Loucy (cell line): ENCODE measurements around the gene CRYBA4.

Experiments
- H2AFZ ChIP-seq: fragments of 200-600 bp; sonication (generic); 2 replicates; pipeline ENCODE4 v1.6.0; 2016; ENCODE audit warnings: antibody characterized with exemption, mild to moderate bottlenecking, low read length, moderate library complexity
- H3F3A ChIP-seq: fragments of 200-600 bp; 2 replicates; pipeline ENCODE4 v1.6.0; 2016; ENCODE audit warnings: antibody characterized with exemption, low read depth, mild to moderate bottlenecking
- H3K27me3 ChIP-seq: fragments of 200-600 bp; sonication (generic); 2 replicates; pipeline ENCODE4 v1.6.1; 2014; ENCODE audit warnings: low read length, mild to moderate bottlenecking; ENCODE audit not compliant: insufficient read depth, poor library complexity, severe bottlenecking
- H3K36me3 ChIP-seq: fragments of 200-600 bp; sonication (generic); 2 replicates; pipeline ENCODE4 v1.6.1; 2016; ENCODE audit warnings: low read length; ENCODE audit not compliant: insufficient read depth
- H3K4me1 ChIP-seq: fragments of 200-600 bp; sonication (generic); 2 replicates; pipeline ENCODE4 v1.5.1; 2014; ENCODE audit warnings: low read length, mild to moderate bottlenecking; ENCODE audit not compliant: insufficient read depth, poor library complexity, severe bottlenecking
- H3K4me2 ChIP-seq: fragments of 200-600 bp; sonication (generic); 2 replicates; pipeline ENCODE4 v1.6.0; 2014; ENCODE audit warnings: antibody characterized with exemption, low read length, low read depth, mild to moderate bottlenecking; ENCODE audit not compliant: poor library complexity, severe bottlenecking
- H3K4me3 ChIP-seq: fragments of 200-600 bp; sonication (generic); 2 replicates; pipeline ENCODE4 v1.5.1; 2014; ENCODE audit warnings: low read length, mild to moderate bottlenecking, mixed read lengths; ENCODE audit not compliant: poor library complexity, severe bottlenecking
- H3K79me2 ChIP-seq: fragments of 200-600 bp; sonication (generic); 2 replicates; pipeline ENCODE4 v1.6.1; 2014; ENCODE audit warnings: low read length; ENCODE audit not compliant: insufficient read depth
- H3K9ac ChIP-seq: fragments of 200-600 bp; sonication (generic); 2 replicates; pipeline ENCODE4 v1.6.0; 2014; ENCODE audit warnings: mild to moderate bottlenecking, low read depth, low read length, moderate library complexity; ENCODE audit not compliant: poor library complexity, severe bottlenecking
- H3K9me2 ChIP-seq: fragments of 200-600 bp; sonication (generic); replicated peaks from 2 replicates; pipeline ENCODE4 v1.6.1; 2016; ENCODE audit warnings: low read depth, low read length, mixed read lengths
- H3K9me3 ChIP-seq: fragments of 200-600 bp; sonication (generic); 2 replicates; pipeline ENCODE4 v1.6.1; 2014; ENCODE audit warnings: mild to moderate bottlenecking, antibody characterized with exemption, low read length, low read depth; ENCODE audit not compliant: insufficient read depth
- H4K20me1 ChIP-seq: fragments of 200-600 bp; sonication (generic); 2 replicates; pipeline ENCODE4 v1.6.0; 2014; ENCODE audit warnings: antibody characterized with exemption, low read length, mild to moderate bottlenecking; ENCODE audit not compliant: insufficient read depth, poor library complexity, severe bottlenecking
- EZH2phosphoT487 ChIP-seq: fragments of 200-600 bp; IDR thresholded peaks from 2 replicates; pipeline ENCODE4 v1.6.1; 2018; ENCODE audit warnings: antibody characterized with exemption, mild to moderate bottlenecking, moderate library complexity, borderline replicate concordance
- TF ChIP-seq, protein P1 (sequence below): fragments of 200-600 bp; sonication (generic); conservative IDR thresholded peaks from 2 replicates; pipeline ENCODE4 v1.5.1; 2014; ENCODE audit warnings: mild to moderate bottlenecking, antibody characterized with exemption, low read length

The CRYBA4 gene

GRCh38 chr22:26651815-26652214 lies 30.1 kb downstream of the CRYBA4 start:
- Histone ChIP-seq H3K79me2 (no peaks in the 10 kb centered on the region), H3K27me3 (no peaks in the 10 kb centered on the region), H2AFZ (no peak overlapping the region), H3K9me2 (no peaks in the 10 kb centered on the region), H3K4me3 (no peak overlapping the region), H3K4me1 (peaks cover 21% of the 10 kb centered on the region), H3K9ac (no peak overlapping the region), H4K20me1 (no peaks in the 10 kb centered on the region), H3K4me2 (no peak overlapping the region), H3K36me3 (no peaks in the 10 kb centered on the region), H3K9me3 (no peaks in the 10 kb centered on the region), H3F3A (no peaks in the 10 kb centered on the region)
- TF ChIP-seq EZH2phosphoT487, result no peak
- TF ChIP-seq, protein P1, sequence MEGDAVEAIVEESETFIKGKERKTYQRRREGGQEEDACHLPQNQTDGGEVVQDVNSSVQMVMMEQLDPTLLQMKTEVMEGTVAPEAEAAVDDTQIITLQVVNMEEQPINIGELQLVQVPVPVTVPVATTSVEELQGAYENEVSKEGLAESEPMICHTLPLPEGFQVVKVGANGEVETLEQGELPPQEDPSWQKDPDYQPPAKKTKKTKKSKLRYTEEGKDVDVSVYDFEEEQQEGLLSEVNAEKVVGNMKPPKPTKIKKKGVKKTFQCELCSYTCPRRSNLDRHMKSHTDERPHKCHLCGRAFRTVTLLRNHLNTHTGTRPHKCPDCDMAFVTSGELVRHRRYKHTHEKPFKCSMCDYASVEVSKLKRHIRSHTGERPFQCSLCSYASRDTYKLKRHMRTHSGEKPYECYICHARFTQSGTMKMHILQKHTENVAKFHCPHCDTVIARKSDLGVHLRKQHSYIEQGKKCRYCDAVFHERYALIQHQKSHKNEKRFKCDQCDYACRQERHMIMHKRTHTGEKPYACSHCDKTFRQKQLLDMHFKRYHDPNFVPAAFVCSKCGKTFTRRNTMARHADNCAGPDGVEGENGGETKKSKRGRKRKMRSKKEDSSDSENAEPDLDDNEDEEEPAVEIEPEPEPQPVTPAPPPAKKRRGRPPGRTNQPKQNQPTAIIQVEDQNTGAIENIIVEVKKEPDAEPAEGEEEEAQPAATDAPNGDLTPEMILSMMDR, result no peak

- Histone ChIP-seq H3K4me3 (peak within 1 kb of the TSS; percentile 73), H3K4me2 (peak within 1 kb of the TSS; percentile 74), H3K79me2 (no peaks in the 10 kb centered on the region), H3F3A (no peaks in the 10 kb centered on the region), H3K27me3 (no peaks in the 10 kb centered on the region), H3K4me1 (peaks cover 12% of the 10 kb centered on the region), H3K9me3 (no peaks in the 10 kb centered on the region), H2AFZ (peak within 1 kb of the TSS; percentile 88), H3K36me3 (no peaks in the 10 kb centered on the region), H3K9me2 (no peaks in the 10 kb centered on the region), H3K9ac (peak within 1 kb of the TSS; percentile 70), H4K20me1 (no peaks in the 10 kb centered on the region)
- TF ChIP-seq EZH2phosphoT487, result no peak
These were observed 35.4 kb downstream of the CRYBA4 start, which contains the start of gene MIAT for GRCh38 chr22:26656891-26657851. Gene MIAT, plus strand, starts transcription at chr22:26657588.

DNA sequence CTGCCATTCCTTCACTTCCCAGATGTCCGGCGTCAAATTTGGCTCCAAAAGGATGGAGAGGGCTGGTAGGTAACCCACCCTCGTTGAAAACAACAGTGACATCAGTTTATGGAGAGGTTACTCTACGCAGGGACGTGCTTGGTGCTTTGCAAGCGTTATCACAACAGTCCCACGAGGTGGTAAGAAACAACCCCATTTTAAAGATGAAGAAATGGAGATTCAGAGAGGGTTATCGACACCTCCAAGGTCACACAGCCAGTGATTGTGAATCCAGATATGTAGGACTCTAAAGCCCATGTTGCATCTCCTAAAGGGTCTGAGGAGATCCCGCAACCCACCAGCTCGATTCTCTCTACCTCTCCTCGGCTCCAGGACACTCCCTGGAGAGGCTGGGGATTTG lies 36.4 kb downstream of the CRYBA4 start:
- H3K79me2 ChIP-seq, result no peaks in the 10 kb centered on the region
- TF ChIP-seq EZH2phosphoT487, result no peak
- TF ChIP-seq, protein P1, result no peak
- peak overlapping the region; percentile 70 for H3K9ac ChIP-seq
- no peaks in the 10 kb centered on the region for H3K36me3 ChIP-seq
- peak overlapping the region; percentile 88 for H2AFZ ChIP-seq
- no peaks in the 10 kb centered on the region for H3F3A ChIP-seq
- peaks cover 12% of the 10 kb centered on the region for H3K4me1 ChIP-seq
- no peaks in the 10 kb centered on the region for H3K9me2 ChIP-seq
- H3K4me3 ChIP-seq, result peak overlapping the region; percentile 73
- no peaks in the 10 kb centered on the region for H3K27me3 ChIP-seq
- no peaks in the 10 kb centered on the region for H3K9me3 ChIP-seq
- H3K4me2 ChIP-seq, result peak overlapping the region; percentile 74
- H4K20me1 ChIP-seq, result no peaks in the 10 kb centered on the region
